ENCODE data around the gene PDZRN3. TPM values are rescaled to one million over a fixed set of nuclear protein-coding genes. Genes with fewer than 3 reads are reported as not detected.

The PDZRN3 gene
- total RNA-seq, 2 experiments from 2014 or later: not detected

- Mint-ChIP-seq H3K4me3 (no peak overlapping the region), H3K27ac (no peak overlapping the region), H3K4me1 (ENCODE audit: low read depth) (no peaks in the 10 kb centered on the region), H3K9me3 (no peaks in the 10 kb centered on the region), H3K27me3 (no peaks in the 10 kb centered on the region), H3K36me3 (no peaks in the 10 kb centered on the region)
- intact Hi-C loops (cut with micrococcal nuclease): no loop called here
- ChIA-PET POLR2A (no interaction called here), CTCF (no interaction called here)
- DNase-seq: no peak
Observed at GRCh38 chr3:73601011-73601410, 23.7 kb downstream of the PDZRN3 start.

- Mint-ChIP-seq H3K27me3 (no peaks in the 10 kb centered on the region), H3K36me3 (no peaks in the 10 kb centered on the region), H3K4me1 (ENCODE audit: low read depth) (no peaks in the 10 kb centered on the region), H3K4me3 (no peak overlapping the region), H3K9me3 (no peaks in the 10 kb centered on the region), H3K27ac (no peak overlapping the region)
- no peak for DNase-seq
- intact Hi-C loops (cut with micrococcal nuclease): no loop called here
- ChIA-PET CTCF (no interaction called here), POLR2A (no interaction called here)
Observed at GRCh38 chr3:73600293-73600938, 24.3 kb downstream of the PDZRN3 start.

- CTCF ChIA-PET: no interaction called here
- Mint-ChIP-seq H3K4me1 (ENCODE audit: low read depth) (no peaks in the 10 kb centered on the region), H3K27me3 (no peaks in the 10 kb centered on the region), H3K9me3 (no peaks in the 10 kb centered on the region), H3K27ac (no peak overlapping the region), H3K36me3 (no peaks in the 10 kb centered on the region), H3K4me3 (no peak overlapping the region)
- no peak for DNase-seq
- POLR2A ChIA-PET: no interaction called here
- intact Hi-C loops (cut with micrococcal nuclease): no loop called here
Observed at GRCh38 chr3:73599605-73600004, 25.1 kb downstream of the PDZRN3 start.

- Mint-ChIP-seq H3K27ac (no peak overlapping the region), H3K27me3 (no peaks in the 10 kb centered on the region), H3K4me3 (no peak overlapping the region), H3K36me3 (no peaks in the 10 kb centered on the region), H3K9me3 (no peaks in the 10 kb centered on the region), H3K4me1 (ENCODE audit: low read depth) (no peaks in the 10 kb centered on the region)
- DNase-seq: no peak
- intact Hi-C loops (cut with micrococcal nuclease): no loop called here
- ChIA-PET POLR2A (no interaction called here), CTCF (interaction anchor here (0.7 kb wide), 1 partner anchor 832 kb away, joined by 3 read pairs; no protein-coding TSS in a partner anchor)
Observed at GRCh38 chr3:73597476-73597875, 27.3 kb downstream of the PDZRN3 start.

- Mint-ChIP-seq H3K27me3 (no peaks in the 10 kb centered on the region), H3K4me1 (ENCODE audit: low read depth) (no peaks in the 10 kb centered on the region), H3K36me3 (no peaks in the 10 kb centered on the region), H3K4me3 (no peak overlapping the region), H3K9me3 (no peaks in the 10 kb centered on the region), H3K27ac (no peak overlapping the region)
- no peak for DNase-seq
- intact Hi-C loops (cut with micrococcal nuclease): no loop called here
- CTCF ChIA-PET: no interaction called here
- POLR2A ChIA-PET: no interaction called here
Observed at GRCh38 chr3:73592154-73593144, 32.3 kb downstream of the PDZRN3 start.

- no peak overlapping the region for H3K27ac Mint-ChIP-seq
- H3K4me3 Mint-ChIP-seq: no peak overlapping the region
- no peaks in the 10 kb centered on the region for H3K9me3 Mint-ChIP-seq
- no peak for DNase-seq
- intact Hi-C loops (cut with micrococcal nuclease): no loop called here
- POLR2A ChIA-PET: no interaction called here
- CTCF ChIA-PET: no interaction called here
- no peaks in the 10 kb centered on the region for H3K4me1 Mint-ChIP-seq (ENCODE audit: low read depth)
- no peaks in the 10 kb centered on the region for H3K36me3 Mint-ChIP-seq
- no peaks in the 10 kb centered on the region for H3K27me3 Mint-ChIP-seq
Observed at GRCh38 chr3:73591286-73591800, 33.4 kb downstream of the PDZRN3 start.

- DNase-seq: no peak
- intact Hi-C loops (cut with micrococcal nuclease): no loop called here
- no peaks in the 10 kb centered on the region for H3K4me1 Mint-ChIP-seq (ENCODE audit: low read depth)
- POLR2A ChIA-PET: no interaction called here
- no peaks in the 10 kb centered on the region for H3K36me3 Mint-ChIP-seq
- H3K9me3 Mint-ChIP-seq: no peaks in the 10 kb centered on the region
- CTCF ChIA-PET: no interaction called here
- no peaks in the 10 kb centered on the region for H3K27me3 Mint-ChIP-seq
- H3K4me3 Mint-ChIP-seq: no peak overlapping the region
- H3K27ac Mint-ChIP-seq: no peak overlapping the region
Observed at GRCh38 chr3:73586628-73587027, 38.1 kb downstream of the PDZRN3 start.

GRCh38 chr3:73586190-73586589 is 38.6 kb downstream of the PDZRN3 start:
- H3K27ac Mint-ChIP-seq: no peak overlapping the region
- no peaks in the 10 kb centered on the region for H3K4me1 Mint-ChIP-seq (ENCODE audit: low read depth)
- H3K9me3 Mint-ChIP-seq: no peaks in the 10 kb centered on the region
- no peak for DNase-seq
- CTCF ChIA-PET: no interaction called here
- H3K4me3 Mint-ChIP-seq: no peak overlapping the region
- no peaks in the 10 kb centered on the region for H3K27me3 Mint-ChIP-seq
- H3K36me3 Mint-ChIP-seq: no peaks in the 10 kb centered on the region
- intact Hi-C loops (cut with micrococcal nuclease): no loop called here
- POLR2A ChIA-PET: no interaction called here

- intact Hi-C loops (cut with micrococcal nuclease): no loop called here
- CTCF ChIA-PET: no interaction called here
- H3K36me3 Mint-ChIP-seq: no peaks in the 10 kb centered on the region
- H3K27ac Mint-ChIP-seq: no peak overlapping the region
- no peaks in the 10 kb centered on the region for H3K9me3 Mint-ChIP-seq
- H3K4me1 Mint-ChIP-seq (ENCODE audit: low read depth): no peaks in the 10 kb centered on the region
- DNase-seq: no peak
- H3K27me3 Mint-ChIP-seq: no peaks in the 10 kb centered on the region
- POLR2A ChIA-PET: no interaction called here
- no peak overlapping the region for H3K4me3 Mint-ChIP-seq
Observed at GRCh38 chr3:73584873-73585272, 39.9 kb downstream of the PDZRN3 start.

GRCh38 chr3:73582535-73582934 is 42.2 kb downstream of the PDZRN3 start:
- no peak for DNase-seq
- Mint-ChIP-seq H3K36me3 (no peaks in the 10 kb centered on the region), H3K27me3 (no peaks in the 10 kb centered on the region), H3K27ac (no peak overlapping the region), H3K4me1 (ENCODE audit: low read depth) (no peaks in the 10 kb centered on the region), H3K4me3 (no peak overlapping the region), H3K9me3 (no peaks in the 10 kb centered on the region)
- ChIA-PET CTCF (no interaction called here), POLR2A (no interaction called here)
- intact Hi-C loops (cut with micrococcal nuclease): no loop called here

GRCh38 chr3:73581134-73581846 is 43.5 kb downstream of the PDZRN3 start:
- CTCF ChIA-PET: no interaction called here
- H3K4me1 Mint-ChIP-seq (ENCODE audit: low read depth): no peaks in the 10 kb centered on the region
- intact Hi-C loops (cut with micrococcal nuclease): no loop called here
- H3K27ac Mint-ChIP-seq: no peak overlapping the region
- no peak for DNase-seq
- no peaks in the 10 kb centered on the region for H3K36me3 Mint-ChIP-seq
- POLR2A ChIA-PET: no interaction called here
- no peaks in the 10 kb centered on the region for H3K9me3 Mint-ChIP-seq
- H3K27me3 Mint-ChIP-seq: no peaks in the 10 kb centered on the region
- H3K4me3 Mint-ChIP-seq: no peak overlapping the region

- Mint-ChIP-seq H3K4me1 (ENCODE audit: low read depth) (no peaks in the 10 kb centered on the region), H3K27ac (no peak overlapping the region)
- DNase-seq: no peak
Observed at GRCh38 chr3:73580343-73580742, 44.4 kb downstream of the PDZRN3 start.

More at GRCh38 chr3:73580343-73580742, 44.4 kb downstream of the PDZRN3 start:
- CTCF ChIA-PET: no interaction called here
- H3K36me3 Mint-ChIP-seq: no peaks in the 10 kb centered on the region
- H3K9me3 Mint-ChIP-seq: no peaks in the 10 kb centered on the region
- H3K4me3 Mint-ChIP-seq: no peak overlapping the region
- intact Hi-C loops (cut with micrococcal nuclease): no loop called here
- H3K27me3 Mint-ChIP-seq: no peaks in the 10 kb centered on the region
- POLR2A ChIA-PET: no interaction called here
